ENCODE data around the gene KLK6. TPM values are rescaled to one million over a fixed set of nuclear protein-coding genes. Genes with fewer than 3 reads are reported as not detected.

KLK6 gene
- total RNA-seq, 1 experiment from 2014 or later, result not detected

GRCh38 chr19:50921426-50922316 lies 47.7 kb downstream of the KLK6 start:
- TF ChIP-seq CTCF (conservative IDR thresholded peaks at IDR 0.05; ENCODE audit: low read depth, low read length) (no peak), EZH2 (IDR thresholded peaks at IDR 0.05; ENCODE audit: borderline replicate concordance, low read depth, low read length, poor library complexity, severe bottlenecking) (no peak)
- Histone ChIP-seq H3K36me3 (ENCODE audit: insufficient read depth, low read length, poor library complexity, severe bottlenecking) (no peaks in the 10 kb centered on the region), H3K4me1 (ENCODE audit: insufficient read depth, low read length, poor library complexity, severe bottlenecking) (peaks cover 11% of the 10 kb centered on the region), H3K4me3 (ENCODE audit: low read depth, low read length, poor library complexity, severe bottlenecking) (no peak overlapping the region), H3K9me3 (ENCODE audit: low read depth, low read length, poor library complexity, severe bottlenecking) (no peaks in the 10 kb centered on the region), H3K27ac (ENCODE audit: low read depth, low read length, poor library complexity, severe bottlenecking) (peak overlapping the region; percentile 18), H3K27me3 (replicated peaks; ENCODE audit: insufficient read depth, low read depth, low read length, poor library complexity) (peaks cover 19% of the 10 kb centered on the region)
- ChIA-PET CTCF (interaction anchor here (0.6 to 2.2 kb wide), 12 partner anchors 12 to 564 kb away, joined by 3 to 15 read pairs (median 4); no protein-coding TSS in a partner anchor), POLR2A (ENCODE audit: low non-redundant PET) (interaction anchor here (0.6 to 1.0 kb wide), 2 partner anchors 197 to 290 kb away, joined by 6 to 26 read pairs; no protein-coding TSS in a partner anchor)
- no TSS peak for BruUV-seq (replicated peaks)
- intact Hi-C loops (cut with micrococcal nuclease; ENCODE audit: unreplicated experiment), result loop anchor here (1.0 to 10.0 kb wide), 5 partner anchors 129 to 567 kb away; partner anchors contain the start of gene ACP4
- peak; percentile 51 for DNase-seq (ENCODE audit: low spot score)

GRCh38 chr19:50916069-50916468 lies 53.3 kb downstream of the KLK6 start:
- intact Hi-C loops (cut with micrococcal nuclease; ENCODE audit: unreplicated experiment), result no loop called here
- Histone ChIP-seq H3K9me3 (ENCODE audit: low read depth, low read length, poor library complexity, severe bottlenecking) (no peaks in the 10 kb centered on the region), H3K27me3 (replicated peaks; ENCODE audit: insufficient read depth, low read depth, low read length, poor library complexity) (peaks cover 67% of the 10 kb centered on the region), H3K27ac (ENCODE audit: low read depth, low read length, poor library complexity, severe bottlenecking) (no peak overlapping the region), H3K36me3 (ENCODE audit: insufficient read depth, low read length, poor library complexity, severe bottlenecking) (no peaks in the 10 kb centered on the region), H3K4me3 (ENCODE audit: low read depth, low read length, poor library complexity, severe bottlenecking) (no peak overlapping the region), H3K4me1 (ENCODE audit: insufficient read depth, low read length, poor library complexity, severe bottlenecking) (peaks cover under 1% of the 10 kb centered on the region)
- no peak for DNase-seq (ENCODE audit: low spot score)
- TF ChIP-seq CTCF (conservative IDR thresholded peaks at IDR 0.05; ENCODE audit: low read depth, low read length) (no peak), EZH2 (IDR thresholded peaks at IDR 0.05; ENCODE audit: borderline replicate concordance, low read depth, low read length, poor library complexity, severe bottlenecking) (no peak)
- ChIA-PET CTCF (no interaction called here), POLR2A (ENCODE audit: low non-redundant PET) (no interaction called here)
- BruUV-seq (replicated peaks), result no TSS peak

- Histone ChIP-seq H3K4me1 (ENCODE audit: insufficient read depth, low read length, poor library complexity, severe bottlenecking) (no peaks in the 10 kb centered on the region), H3K9me3 (ENCODE audit: low read depth, low read length, poor library complexity, severe bottlenecking) (no peaks in the 10 kb centered on the region), H3K36me3 (ENCODE audit: insufficient read depth, low read length, poor library complexity, severe bottlenecking) (no peaks in the 10 kb centered on the region), H3K4me3 (ENCODE audit: low read depth, low read length, poor library complexity, severe bottlenecking) (no peak overlapping the region), H3K27ac (ENCODE audit: low read depth, low read length, poor library complexity, severe bottlenecking) (no peak overlapping the region), H3K27me3 (replicated peaks; ENCODE audit: insufficient read depth, low read depth, low read length, poor library complexity) (peaks cover 74% of the 10 kb centered on the region)
- CTCF ChIA-PET, result no interaction called here
- POLR2A ChIA-PET (ENCODE audit: low non-redundant PET), result no interaction called here
- intact Hi-C loops (cut with micrococcal nuclease; ENCODE audit: unreplicated experiment), result no loop called here
- TF ChIP-seq EZH2 (IDR thresholded peaks at IDR 0.05; ENCODE audit: borderline replicate concordance, low read depth, low read length, poor library complexity, severe bottlenecking) (no peak), CTCF (conservative IDR thresholded peaks at IDR 0.05; ENCODE audit: low read depth, low read length) (no peak)
- DNase-seq (ENCODE audit: low spot score), result no peak
- no TSS peak for BruUV-seq (replicated peaks)
These were observed 56.4 kb downstream of the KLK6 start for GRCh38 chr19:50912727-50913716.
